Right hindlimb (tissue), 1 donor: ENCODE measurements around the gene VANGL2.
A peak's percentile ranks its signal among the peaks of the same experiment; 100 is the strongest.

ENCODE experiments used
- DNase-seq: peaks from one replicate; pipeline ENCODE4 v3.0.0-alpha.2; 2018

VANGL2 gene

GRCh38 chr1:160406131-160406968 is 6.0 kb downstream of the VANGL2 start:
- no peak for DNase-seq

GRCh38 chr1:160407839-160408801 is 7.8 kb downstream of the VANGL2 start:
- no peak for DNase-seq

- DNase-seq = no peak
These were observed 8.5 kb downstream of the VANGL2 start for GRCh38 chr1:160408864-160409263.

- no peak for DNase-seq
These were observed 9.1 kb downstream of the VANGL2 start for GRCh38 chr1:160409486-160409885.

- peak; percentile 90 for DNase-seq
These were observed 10.1 kb downstream of the VANGL2 start for GRCh38 chr1:160410406-160411005.

- no peak for DNase-seq
These were observed 11.1 kb downstream of the VANGL2 start for GRCh38 chr1:160411271-160412027.

GRCh38 chr1:160412028-160412362 is 11.6 kb downstream of the VANGL2 start:
- DNase-seq = no peak

GRCh38 chr1:160413716-160414115 is 13.4 kb downstream of the VANGL2 start:
- DNase-seq = no peak

- no peak for DNase-seq
These were observed 14.5 kb downstream of the VANGL2 start for GRCh38 chr1:160414881-160415280.

GRCh38 chr1:160415696-160416290 is 15.4 kb downstream of the VANGL2 start:
- no peak for DNase-seq

- no peak for DNase-seq
These were observed 16.0 kb downstream of the VANGL2 start for GRCh38 chr1:160416369-160416768.

GRCh38 chr1:160418483-160418882 is 18.1 kb downstream of the VANGL2 start:
- no peak for DNase-seq

- DNase-seq = no peak
These were observed 18.9 kb downstream of the VANGL2 start for GRCh38 chr1:160419150-160419837.

- no peak for DNase-seq
These were observed 19.4 kb downstream of the VANGL2 start for GRCh38 chr1:160419838-160420169.

- no peak for DNase-seq
These were observed 20.8 kb downstream of the VANGL2 start for GRCh38 chr1:160420881-160421842.

GRCh38 chr1:160421881-160422280 is 21.5 kb downstream of the VANGL2 start:
- DNase-seq = no peak

GRCh38 chr1:160423966-160424365 is 23.6 kb downstream of the VANGL2 start:
- no peak for DNase-seq

GRCh38 chr1:160425847-160426246 is 25.5 kb downstream of the VANGL2 start:
- DNase-seq = no peak

GRCh38 chr1:160427625-160428024 is 27.3 kb downstream of the VANGL2 start:
- no peak for DNase-seq

GRCh38 chr1:160428053-160428452 is 27.7 kb downstream of the VANGL2 start:
- DNase-seq = no peak

GRCh38 chr1:160428655-160429054 is 28.3 kb downstream of the VANGL2 start:
- no peak for DNase-seq
